SU-DHL-6 (cell line): ENCODE data around the gene FAT3.

Experiments used
- EZH2phosphoT487 ChIP-seq: fragments of 200-600 bp; sonication (generic), shearing (Covaris generic); conservative IDR thresholded peaks from 2 replicates; pipeline ENCODE4 v1.6.1; 2018; ENCODE audit warnings: mild to moderate bottlenecking, antibody characterized with exemption, low read length, moderate library complexity, mixed read lengths
- TF ChIP-seq, protein P1 (sequence below): fragments of 200-600 bp; sonication (generic); IDR thresholded peaks from one replicate; pipeline ENCODE4 v1.5.1; 2017; ENCODE audit warnings: antibody characterized with exemption, mild to moderate bottlenecking, low read length, moderate library complexity; ENCODE audit not compliant: insufficient read depth, poor library complexity, severe bottlenecking

DNA sequence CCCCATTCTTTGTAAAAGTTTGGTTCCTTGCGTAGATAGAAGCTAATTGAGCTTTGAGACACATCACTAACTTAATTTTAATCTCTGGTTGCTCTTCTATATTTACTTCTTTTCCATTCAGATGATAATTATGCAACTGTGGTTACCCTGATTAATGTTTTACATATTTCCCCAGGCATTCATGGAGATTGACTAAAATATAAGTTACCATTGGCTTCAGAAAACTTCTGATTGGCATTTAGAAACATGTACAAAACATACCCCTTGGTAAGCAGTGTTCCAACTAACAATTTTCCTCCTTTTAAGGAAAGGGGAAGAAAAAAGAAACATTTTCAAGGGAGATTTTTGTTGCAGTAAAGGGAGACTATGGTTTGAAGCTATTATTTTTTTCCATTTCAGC lies 43.9 kb downstream of the FAT3 start:
- TF ChIP-seq, protein P1, sequence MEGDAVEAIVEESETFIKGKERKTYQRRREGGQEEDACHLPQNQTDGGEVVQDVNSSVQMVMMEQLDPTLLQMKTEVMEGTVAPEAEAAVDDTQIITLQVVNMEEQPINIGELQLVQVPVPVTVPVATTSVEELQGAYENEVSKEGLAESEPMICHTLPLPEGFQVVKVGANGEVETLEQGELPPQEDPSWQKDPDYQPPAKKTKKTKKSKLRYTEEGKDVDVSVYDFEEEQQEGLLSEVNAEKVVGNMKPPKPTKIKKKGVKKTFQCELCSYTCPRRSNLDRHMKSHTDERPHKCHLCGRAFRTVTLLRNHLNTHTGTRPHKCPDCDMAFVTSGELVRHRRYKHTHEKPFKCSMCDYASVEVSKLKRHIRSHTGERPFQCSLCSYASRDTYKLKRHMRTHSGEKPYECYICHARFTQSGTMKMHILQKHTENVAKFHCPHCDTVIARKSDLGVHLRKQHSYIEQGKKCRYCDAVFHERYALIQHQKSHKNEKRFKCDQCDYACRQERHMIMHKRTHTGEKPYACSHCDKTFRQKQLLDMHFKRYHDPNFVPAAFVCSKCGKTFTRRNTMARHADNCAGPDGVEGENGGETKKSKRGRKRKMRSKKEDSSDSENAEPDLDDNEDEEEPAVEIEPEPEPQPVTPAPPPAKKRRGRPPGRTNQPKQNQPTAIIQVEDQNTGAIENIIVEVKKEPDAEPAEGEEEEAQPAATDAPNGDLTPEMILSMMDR, result no peak
- TF ChIP-seq EZH2phosphoT487, result no peak
